Activated T-cell treated with anti-CD3 and anti-CD28 coated beads for 48 hours (primary cell): ENCODE data around the gene CCR4.
"Not testable (repeated sequence)": the region's sequence is repeated elsewhere in the genome, so short reads cannot be mapped to it uniquely, and the experiment has no call there.

ENCODE experiments used
- DNase-seq: peaks from one replicate; pipeline ENCODE4 v3.0.0-alpha.2; 2020; ENCODE audit warnings: low read depth

Gene CCR4

GRCh38 chr3:32952369-32953077 is 1.1 kb downstream of the CCR4 start:
- no peak for DNase-seq

GRCh38 chr3:32954506-32954905 is 3.1 kb downstream of the CCR4 start:
- DNase-seq = no peak

- no peak for DNase-seq
Observed at GRCh38 chr3:32956750-32957570, 5.5 kb downstream of the CCR4 start.

GRCh38 chr3:32958509-32958908 is 7.1 kb downstream of the CCR4 start:
- no peak for DNase-seq

- no peak for DNase-seq
Observed at GRCh38 chr3:32959371-32959770, 7.9 kb downstream of the CCR4 start.

GRCh38 chr3:32960404-32961170 is 9.1 kb downstream of the CCR4 start:
- no peak for DNase-seq

- no peak for DNase-seq
Observed at GRCh38 chr3:32961189-32961715, 9.8 kb downstream of the CCR4 start.

- no peak for DNase-seq
Observed at GRCh38 chr3:32963871-32964270, 12.4 kb downstream of the CCR4 start.

- DNase-seq = not testable (repeated sequence)
Observed at GRCh38 chr3:32964781-32965180, 13.3 kb downstream of the CCR4 start.

GRCh38 chr3:32965617-32966213 is 14.3 kb downstream of the CCR4 start:
- DNase-seq = not testable (repeated sequence)

GRCh38 chr3:32966627-32967026 is 15.2 kb downstream of the CCR4 start:
- not testable (repeated sequence) for DNase-seq

- DNase-seq = no peak
Observed at GRCh38 chr3:32968166-32968919, 16.9 kb downstream of the CCR4 start.

- DNase-seq = no peak
Observed at GRCh38 chr3:32968920-32969389, 17.5 kb downstream of the CCR4 start.

GRCh38 chr3:32969656-32970055 is 18.2 kb downstream of the CCR4 start:
- DNase-seq = no peak

- DNase-seq = not testable (repeated sequence)
Observed at GRCh38 chr3:32971291-32971690, 19.8 kb downstream of the CCR4 start.

- DNase-seq = no peak
Observed at GRCh38 chr3:32972482-32973146, 21.2 kb downstream of the CCR4 start.

GRCh38 chr3:32973982-32974381 is 22.5 kb downstream of the CCR4 start:
- no peak for DNase-seq

- DNase-seq = no peak
Observed at GRCh38 chr3:32975891-32976595, 24.6 kb downstream of the CCR4 start.

- DNase-seq = no peak
Observed at GRCh38 chr3:32977861-32978260, 26.4 kb downstream of the CCR4 start.

- DNase-seq = no peak
Observed at GRCh38 chr3:32978331-32978730, 26.9 kb downstream of the CCR4 start.
